ENCODE results near the gene ANAPC5. TPM values are rescaled to one million over a fixed set of nuclear protein-coding genes. Genes with fewer than 3 reads are reported as not detected.
A peak's percentile ranks its signal among the peaks of the same experiment; 100 is the strongest.

Gene ANAPC5
- total RNA-seq, 3 donors from 2014 or later: 89.8 to 98.1 (median 93.8) TPM

DNA sequence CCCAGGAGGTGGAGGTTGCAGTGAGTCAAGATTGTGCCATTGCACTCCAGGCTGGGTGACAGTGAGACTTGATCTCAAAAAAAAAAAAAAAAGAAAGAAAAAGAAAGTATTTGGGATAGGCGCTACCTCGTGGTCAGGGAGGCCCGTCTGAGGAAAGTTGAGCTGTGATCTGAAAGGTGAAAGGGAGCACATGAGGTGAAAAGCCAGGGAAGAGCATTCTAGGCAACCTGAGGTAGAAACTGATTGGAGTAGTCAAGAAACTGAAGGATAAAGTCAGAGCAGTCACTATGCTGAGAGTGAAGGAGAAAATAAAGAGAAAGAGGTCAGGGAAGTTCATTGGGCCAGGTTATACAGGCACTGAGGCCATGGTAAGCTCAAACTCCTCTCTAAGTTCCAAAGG is 7.7 kb downstream of the ANAPC5 start:
- intact Hi-C loops (cut with DNase I, micrococcal nuclease): no loop called here
- DNase-seq: no peak
- H3K4me1 ChIP-seq (ENCODE audit: low read depth): no peaks in the 10 kb centered on the region
- no peaks in the 10 kb centered on the region for H3K9me3 ChIP-seq
- peaks cover 11% of the 10 kb centered on the region for H3K36me3 ChIP-seq (ENCODE audit: low read depth)
- ATAC-seq: no peak
- TF ChIP-seq, protein P1, sequence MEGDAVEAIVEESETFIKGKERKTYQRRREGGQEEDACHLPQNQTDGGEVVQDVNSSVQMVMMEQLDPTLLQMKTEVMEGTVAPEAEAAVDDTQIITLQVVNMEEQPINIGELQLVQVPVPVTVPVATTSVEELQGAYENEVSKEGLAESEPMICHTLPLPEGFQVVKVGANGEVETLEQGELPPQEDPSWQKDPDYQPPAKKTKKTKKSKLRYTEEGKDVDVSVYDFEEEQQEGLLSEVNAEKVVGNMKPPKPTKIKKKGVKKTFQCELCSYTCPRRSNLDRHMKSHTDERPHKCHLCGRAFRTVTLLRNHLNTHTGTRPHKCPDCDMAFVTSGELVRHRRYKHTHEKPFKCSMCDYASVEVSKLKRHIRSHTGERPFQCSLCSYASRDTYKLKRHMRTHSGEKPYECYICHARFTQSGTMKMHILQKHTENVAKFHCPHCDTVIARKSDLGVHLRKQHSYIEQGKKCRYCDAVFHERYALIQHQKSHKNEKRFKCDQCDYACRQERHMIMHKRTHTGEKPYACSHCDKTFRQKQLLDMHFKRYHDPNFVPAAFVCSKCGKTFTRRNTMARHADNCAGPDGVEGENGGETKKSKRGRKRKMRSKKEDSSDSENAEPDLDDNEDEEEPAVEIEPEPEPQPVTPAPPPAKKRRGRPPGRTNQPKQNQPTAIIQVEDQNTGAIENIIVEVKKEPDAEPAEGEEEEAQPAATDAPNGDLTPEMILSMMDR (IDR thresholded peaks at IDR 0.05): no peak
- H3K4me3 ChIP-seq: no peak overlapping the region

DNA sequence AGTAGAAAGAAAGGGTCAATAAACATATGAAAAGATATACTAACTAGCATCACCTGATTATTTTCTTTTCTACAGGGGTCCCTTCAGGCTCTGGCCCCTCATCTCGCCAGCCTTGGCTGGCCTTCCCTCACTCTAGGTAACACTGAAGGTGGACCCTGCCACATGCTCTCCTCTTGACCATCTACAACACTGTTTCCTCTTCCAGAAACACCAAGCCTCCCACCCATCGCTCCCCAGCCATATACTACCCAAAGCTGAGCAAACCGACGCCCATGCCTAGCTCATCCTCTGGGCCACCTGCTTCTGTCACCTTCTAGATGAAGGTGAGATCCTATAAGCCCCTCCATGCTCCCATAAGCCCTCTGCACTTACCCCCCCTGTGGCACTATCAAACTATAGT is 14.8 kb downstream of the ANAPC5 start:
- no peak for DNase-seq
- intact Hi-C loops (cut with DNase I, micrococcal nuclease): loop anchor here (5.0 to 10.0 kb wide), 2 partner anchors 105 to 107 kb away; no protein-coding TSS in a partner anchor
- TF ChIP-seq, protein P1 (IDR thresholded peaks at IDR 0.05): no peak

DNA sequence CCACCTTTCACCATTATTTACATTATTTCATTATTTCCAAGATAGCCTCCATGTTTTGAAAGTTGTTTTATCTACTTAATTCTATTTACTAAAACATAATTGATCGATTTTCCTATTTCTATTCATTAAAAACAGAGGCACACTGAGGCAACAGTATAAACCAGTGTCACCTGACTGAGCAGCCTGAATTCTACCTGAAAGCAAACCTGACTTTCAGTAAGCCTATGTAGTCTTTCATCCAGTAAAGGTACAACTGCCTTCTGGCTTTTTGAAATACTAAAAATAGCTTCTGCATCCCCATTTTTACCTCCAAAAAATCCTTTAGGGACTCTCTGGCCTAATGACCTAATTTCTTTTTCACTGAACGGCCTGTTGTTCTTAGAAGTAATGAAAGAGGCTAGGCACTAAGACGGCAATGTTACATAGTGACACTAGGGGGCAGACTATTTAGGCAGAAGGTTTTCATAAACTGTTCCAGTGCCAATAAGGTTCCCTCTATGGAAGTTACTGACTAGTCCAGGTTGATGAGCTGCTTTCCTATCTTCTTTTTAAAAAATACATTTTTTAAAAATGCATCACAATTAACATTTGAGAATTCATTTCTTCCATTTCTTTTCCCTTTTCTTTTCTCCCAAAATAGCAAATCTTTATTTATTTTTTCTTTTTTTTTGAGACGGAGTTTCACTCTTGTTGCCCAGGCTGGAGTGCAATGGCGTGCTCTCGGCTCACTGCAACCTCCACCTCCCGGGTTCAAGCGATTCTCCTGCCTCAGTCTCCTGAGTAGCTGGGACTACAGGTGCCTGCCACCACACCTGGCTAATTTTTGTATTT is 17.5 kb downstream of the ANAPC5 start:
- TF ChIP-seq, protein P1 (IDR thresholded peaks at IDR 0.05): peak; percentile 76
- peak; percentile 97 for ATAC-seq
- DNase-seq: peak in 1 of 3 donors; percentile 44
- Histone ChIP-seq H3K36me3 (ENCODE audit: low read depth) (peaks cover 11% of the 10 kb centered on the region), H3K9me3 (no peaks in the 10 kb centered on the region), H3K4me3 (no peak overlapping the region), H3K4me1 (ENCODE audit: low read depth) (no peaks in the 10 kb centered on the region)
- intact Hi-C loops (cut with DNase I, micrococcal nuclease): loop anchor here (5.0 to 10.0 kb wide), 2 partner anchors 108 to 110 kb away; no protein-coding TSS in a partner anchor

More for the DNA sequence above, 14.8 kb downstream of the ANAPC5 start:
- no peaks in the 10 kb centered on the region for H3K9me3 ChIP-seq
- no peak for ATAC-seq
- peaks cover 6% of the 10 kb centered on the region for H3K36me3 ChIP-seq (ENCODE audit: low read depth)
- no peak overlapping the region for H3K4me3 ChIP-seq
- H3K4me1 ChIP-seq (ENCODE audit: low read depth): no peaks in the 10 kb centered on the region

DNA sequence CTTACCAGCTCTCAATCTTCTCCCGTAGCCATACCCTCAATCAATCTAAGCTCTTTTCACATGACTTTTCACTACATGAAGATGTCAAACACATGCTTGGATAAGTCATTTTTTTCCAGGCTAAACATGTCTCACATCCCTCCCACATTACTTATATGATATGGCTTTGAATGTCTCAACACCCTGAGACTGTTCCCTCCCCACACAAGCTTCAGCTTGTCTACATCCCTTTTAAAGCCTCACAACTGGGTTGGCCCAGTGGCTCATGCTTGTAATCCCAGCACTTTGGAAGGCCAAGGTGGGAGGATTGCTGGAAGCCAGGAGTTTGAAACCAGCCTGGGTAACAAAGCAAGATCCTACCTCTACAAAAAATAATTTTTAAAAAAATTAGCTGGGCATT is 18.5 kb downstream of the ANAPC5 start:
- TF ChIP-seq, protein P1 (IDR thresholded peaks at IDR 0.05): no peak
- ATAC-seq (no peak), DNase-seq (no peak)
- Histone ChIP-seq H3K36me3 (ENCODE audit: low read depth) (peaks cover 11% of the 10 kb centered on the region), H3K4me1 (ENCODE audit: low read depth) (no peaks in the 10 kb centered on the region), H3K4me3 (no peak overlapping the region), H3K9me3 (no peaks in the 10 kb centered on the region)
- intact Hi-C loops (cut with DNase I, micrococcal nuclease): loop anchor here in 1 of 2 donors (10.0 kb wide), 1 partner anchor 111 kb away; no protein-coding TSS in a partner anchor

DNA sequence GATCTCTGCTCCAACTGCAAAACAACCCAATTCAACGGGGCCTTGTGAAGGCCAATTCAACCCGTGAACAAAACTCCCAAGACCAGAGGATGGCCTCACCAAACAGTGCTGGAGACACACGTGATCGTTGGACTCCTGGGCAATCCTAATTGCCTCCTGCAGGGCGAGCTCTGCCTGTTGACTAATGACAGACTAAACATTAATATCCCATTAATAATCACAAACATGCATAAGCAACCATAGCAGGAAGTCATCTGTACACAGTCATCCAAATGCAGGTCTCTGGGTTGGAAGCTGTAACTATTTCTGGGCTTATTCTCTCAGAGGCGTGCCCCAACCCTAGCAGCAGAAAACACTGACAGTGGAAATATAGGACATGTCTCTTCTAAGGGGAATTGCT is 21.0 kb downstream of the ANAPC5 start:
- Histone ChIP-seq H3K9me3 (no peaks in the 10 kb centered on the region), H3K36me3 (ENCODE audit: low read depth) (peaks cover 15% of the 10 kb centered on the region), H3K4me1 (ENCODE audit: low read depth) (no peaks in the 10 kb centered on the region), H3K4me3 (no peak overlapping the region)
- TF ChIP-seq, protein P1 (IDR thresholded peaks at IDR 0.05): no peak
- intact Hi-C loops (cut with DNase I, micrococcal nuclease): loop anchor here in 1 of 2 donors (10.0 kb wide), 1 partner anchor 114 kb away; no protein-coding TSS in a partner anchor
- DNase-seq: no peak
- no peak for ATAC-seq
